Body of pancreas (tissue), 4 donors: ENCODE results near the gene ADGRL1. TPM values are rescaled to one million over a fixed set of nuclear protein-coding genes. Genes with fewer than 3 reads are reported as not detected.
"Not testable (repeated sequence)": the region's sequence is repeated elsewhere in the genome, so short reads cannot be mapped to it uniquely, and the experiment has no call there.

Experiments
- ATAC-seq: fragments of 150-250 bp; one replicate; pipeline ENCODE4 v1.9.1; 2016
- DNase-seq, 4 donors: peaks; one replicate each; pipeline ENCODE4 v3.0.0-alpha.2; 2019
- H3K27ac ChIP-seq, 4 donors: fragments of 200-600 bp; sonication (generic); 1 replicate in 3 of 4; 2 replicates in 1 of 4; pipeline versions ENCODE4 v1.5.1 to v1.6.1; 2016 to 2019; ENCODE audit warnings: mild to moderate bottlenecking in 1 of 4, mixed read lengths in 1 of 4, moderate library complexity in 1 of 4
- H3K27me3 ChIP-seq, 2 donors: fragments of 200-600 bp; sonication (generic); one replicate each; pipeline ENCODE4 v1.6.0; 2016; ENCODE audit warnings: mild to moderate bottlenecking in 1 of 2
- H3K36me3 ChIP-seq, 2 donors: fragments of 200-600 bp; sonication (generic); replicated peaks in 1 of 2; 2 replicates each; pipeline ENCODE4 v1.5.1; 2016; ENCODE audit warnings: low read depth in 2 of 2; ENCODE audit not compliant: insufficient read depth in 1 of 2
- H3K4me1 ChIP-seq: fragments of 200-600 bp; sonication (generic); one replicate; pipeline ENCODE4 v1.6.0; 2016
- H3K4me3 ChIP-seq, 2 donors: fragments of 200-600 bp; sonication (generic); 1 replicate in 1 of 2; 2 replicates in 1 of 2; pipeline ENCODE4 v1.5.1; 2016 to 2019
- H3K9me3 ChIP-seq, 3 donors: fragments of 200-600 bp; sonication (generic); 1 replicate in 2 of 3; 2 replicates in 1 of 3; pipeline ENCODE4 v1.5.1; 2016
- CTCF ChIP-seq, 7 experiments: fragments of 450-650 bp in 4 of 7; fragments of 200-600 bp in 3 of 7; sonication (generic) in 3 of 7; IDR thresholded peaks; one replicate each; pipeline ENCODE4 v1.5.1; 2016 to 2019; ENCODE audit warnings: antibody characterized with exemption in 7 of 7
- POLR2A ChIP-seq, 3 donors: fragments of 450-650 bp; IDR thresholded peaks; one replicate each; pipeline ENCODE4 v1.6.1; 2016; ENCODE audit warnings: antibody characterized with exemption in 3 of 3, mild to moderate bottlenecking in 2 of 3
- whole genome bisulfite sequencing, 2 donors: methylation state at CpG; one replicate each; pipeline ENCODE4 v1.1.5; 2017; 5-methylcytosine and 5-hydroxymethylcytosine counted together
- intact Hi-C: fragments of 100-400 bp; cut with DNase I; formaldehyde crosslinking; loops from one replicate; pipeline ENCODE4 v1.15.1; 2023
- total RNA-seq, 2 donors: library from RNA; depleted of rRNA; stranded (reverse); fragments of >200 nt; gene quantifications; one replicate each; pipeline ENCODE4 v1.1.0, GENCODE V29; 2016

The ADGRL1 gene
- total RNA-seq, 2 donors from 2014 or later = 12.5 to 16.5 TPM

- WGBS, 2 donors = 0 to 1% methylated on average over 28 to 71 of the region's 89 CpGs
- peak overlapping the region; percentile 9 to 13 for H3K4me3 ChIP-seq
- ATAC-seq = peak; percentile 87
- H3K4me1 ChIP-seq = peaks cover 26% of the 10 kb centered on the region
- H3K9me3 ChIP-seq, intact Hi-C loops, H3K36me3 ChIP-seq, H3K27me3 ChIP-seq: not testable (repeated sequence)
- peak in 3 of 7 experiments; percentile 2 to 17 (median 13) for TF ChIP-seq CTCF (IDR thresholded peaks at IDR 0.05)
- peak in 1 of 3 donors; percentile 18 for TF ChIP-seq POLR2A (IDR thresholded peaks at IDR 0.05)
- peak overlapping the region in 3 of 4 donors; percentile 15 to 84 (median 74) for H3K27ac ChIP-seq
- peak; percentile 90 to 93 (median 92) for DNase-seq
Observed at GRCh38 chr19:14206737-14207726, 1.1 kb upstream of the ADGRL1 start.

- H3K27ac ChIP-seq, H3K27me3 ChIP-seq, H3K4me3 ChIP-seq, DNase-seq, intact Hi-C loops, H3K36me3 ChIP-seq, H3K9me3 ChIP-seq: not testable (repeated sequence)
- WGBS, 2 donors = 0% methylated on average over 3 of the region's 67 CpGs; no CpG with 5 or more reads in 1 of the 2 donors
- H3K4me1 ChIP-seq = peaks cover 26% of the 10 kb centered on the region
- peak; percentile 8 for ATAC-seq
Observed at GRCh38 chr19:14206308-14206707, 339 bp upstream of the ADGRL1 start.

DNA sequence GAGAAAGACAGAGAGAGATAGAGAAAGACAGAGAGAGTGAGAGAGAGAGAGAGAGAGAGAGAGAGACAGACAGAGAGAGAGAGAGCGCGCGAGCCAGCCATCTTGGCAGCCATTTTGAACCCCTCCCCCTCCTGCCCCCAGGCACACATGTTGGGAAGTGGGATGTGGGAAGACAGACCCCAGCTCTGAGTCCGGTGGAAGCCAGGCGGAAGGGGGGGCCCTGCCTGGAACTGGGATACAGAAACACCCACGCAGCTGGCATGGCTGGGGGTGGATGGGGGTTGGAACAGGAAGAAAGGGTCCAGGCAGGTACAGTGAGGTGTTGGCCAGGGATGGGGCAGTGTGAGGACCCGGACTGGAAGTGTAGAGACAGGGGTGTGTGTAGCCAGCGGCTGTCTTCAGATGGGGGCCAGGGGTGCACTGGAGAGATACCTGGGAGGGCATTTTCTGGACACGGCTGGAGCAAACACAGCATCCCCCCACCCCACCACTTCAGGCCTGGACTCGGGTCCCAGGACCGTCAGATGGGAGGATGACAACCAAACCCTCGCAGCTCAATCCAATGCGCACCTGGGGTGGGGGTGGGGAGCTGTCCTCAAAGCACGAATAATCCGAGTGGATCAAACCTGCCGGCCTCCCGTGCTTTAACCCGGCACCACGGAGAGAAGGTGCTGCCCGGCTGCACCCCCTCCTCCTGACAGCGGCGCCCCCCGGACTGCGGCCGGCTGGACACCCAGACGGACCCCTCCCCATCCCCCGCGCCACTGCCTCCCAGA, 1.1 kb downstream of the ADGRL1 start:
- DNase-seq, ATAC-seq, H3K36me3 ChIP-seq, H3K27ac ChIP-seq, H3K9me3 ChIP-seq, intact Hi-C loops, H3K27me3 ChIP-seq: not testable (repeated sequence)
- H3K4me1 ChIP-seq = peaks cover 26% of the 10 kb centered on the region
- 34 to 68% methylated on average over 9 to 18 of the region's 28 CpGs for WGBS, 2 donors
- H3K4me3 ChIP-seq = peak overlapping the region; percentile 11 to 45

- DNase-seq, intact Hi-C loops, H3K9me3 ChIP-seq, H3K36me3 ChIP-seq, ATAC-seq, H3K27ac ChIP-seq, H3K27me3 ChIP-seq, H3K4me3 ChIP-seq: not testable (repeated sequence)
- peaks cover 26% of the 10 kb centered on the region for H3K4me1 ChIP-seq
- 72 to 87% methylated on average over 6 to 7 of the region's 7 CpGs for WGBS, 2 donors
Observed at GRCh38 chr19:14204219-14204618, 1.8 kb downstream of the ADGRL1 start.

- WGBS, 2 donors = 77 to 84% methylated on average over 14 to 15 of the region's 20 CpGs
- intact Hi-C loops, H3K27ac ChIP-seq, H3K27me3 ChIP-seq, DNase-seq, H3K9me3 ChIP-seq, ATAC-seq, H3K36me3 ChIP-seq, H3K4me3 ChIP-seq: not testable (repeated sequence)
- H3K4me1 ChIP-seq = peaks cover 26% of the 10 kb centered on the region
Observed at GRCh38 chr19:14203788-14204187, 2.2 kb downstream of the ADGRL1 start.

- no peak for DNase-seq
Observed at GRCh38 chr19:14203177-14203576, 2.8 kb downstream of the ADGRL1 start.

DNA sequence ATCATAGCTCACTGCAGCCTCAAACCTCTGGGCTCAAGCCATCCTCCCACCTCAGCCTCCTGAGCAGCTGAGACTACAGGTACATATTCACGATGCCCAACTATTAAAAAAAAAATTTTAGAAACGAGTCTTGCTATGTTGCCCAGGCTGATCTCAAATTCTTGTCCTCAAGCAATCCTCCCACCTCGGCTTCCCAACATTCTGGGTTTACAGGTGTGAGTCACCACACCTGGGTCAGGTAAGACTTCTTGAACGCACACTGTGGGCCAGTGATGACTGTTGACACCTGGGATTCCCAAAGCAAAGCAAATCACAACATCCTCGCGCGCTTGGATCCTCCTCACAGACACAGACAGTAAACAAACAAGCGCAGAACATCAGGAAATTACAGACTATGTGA, 4.5 kb downstream of the ADGRL1 start:
- DNase-seq, H3K9me3 ChIP-seq, H3K36me3 ChIP-seq, H3K4me3 ChIP-seq, ATAC-seq, H3K27ac ChIP-seq, intact Hi-C loops, H3K27me3 ChIP-seq: not testable (repeated sequence)
- WGBS, 2 donors = 75 to 86% methylated on average over 8 of the region's 8 CpGs
- peaks cover 19% of the 10 kb centered on the region for H3K4me1 ChIP-seq

More at GRCh38 chr19:14203177-14203576, 2.8 kb downstream of the ADGRL1 start:
- intact Hi-C loops = no loop called here
- 32 to 35% methylated on average over 6 to 13 of the region's 13 CpGs for WGBS, 2 donors
- ATAC-seq = no peak
- H3K9me3 ChIP-seq = no peaks in the 10 kb centered on the region
- no peaks in the 10 kb centered on the region for H3K36me3 ChIP-seq
- no peaks in the 10 kb centered on the region for H3K27me3 ChIP-seq
- peaks cover 26% of the 10 kb centered on the region for H3K4me1 ChIP-seq
- no peak overlapping the region for H3K4me3 ChIP-seq
- H3K27ac ChIP-seq = no peak overlapping the region
- no peak for TF ChIP-seq CTCF (IDR thresholded peaks at IDR 0.05)
- no peak for TF ChIP-seq POLR2A (IDR thresholded peaks at IDR 0.05)
